Upper lobe of left lung (tissue), 4 donors: ENCODE data around the gene KLHL26.

Experiments
- POLR2A ChIP-seq, 4 donors: fragments of 450-650 bp; IDR thresholded peaks; one replicate each; pipeline ENCODE4 v1.5.1; 2016 to 2017; ENCODE audit warnings: antibody characterized with exemption in 4 of 4, mild to moderate bottlenecking in 2 of 4
- TF ChIP-seq, protein P1 (sequence below), 6 experiments: fragments of 450-650 bp in 4 of 6; fragments of 200-600 bp in 2 of 6; sonication (generic) in 2 of 6; IDR thresholded peaks; one replicate each; pipeline ENCODE4 v1.5.1; 2016 to 2019; ENCODE audit warnings: antibody characterized with exemption in 6 of 6

GRCh38 chr19:18658366-18658855, 21.6 kb downstream of the KLHL26 start:
- no peak for TF ChIP-seq POLR2A (IDR thresholded peaks at IDR 0.05)
- TF ChIP-seq, protein P1, sequence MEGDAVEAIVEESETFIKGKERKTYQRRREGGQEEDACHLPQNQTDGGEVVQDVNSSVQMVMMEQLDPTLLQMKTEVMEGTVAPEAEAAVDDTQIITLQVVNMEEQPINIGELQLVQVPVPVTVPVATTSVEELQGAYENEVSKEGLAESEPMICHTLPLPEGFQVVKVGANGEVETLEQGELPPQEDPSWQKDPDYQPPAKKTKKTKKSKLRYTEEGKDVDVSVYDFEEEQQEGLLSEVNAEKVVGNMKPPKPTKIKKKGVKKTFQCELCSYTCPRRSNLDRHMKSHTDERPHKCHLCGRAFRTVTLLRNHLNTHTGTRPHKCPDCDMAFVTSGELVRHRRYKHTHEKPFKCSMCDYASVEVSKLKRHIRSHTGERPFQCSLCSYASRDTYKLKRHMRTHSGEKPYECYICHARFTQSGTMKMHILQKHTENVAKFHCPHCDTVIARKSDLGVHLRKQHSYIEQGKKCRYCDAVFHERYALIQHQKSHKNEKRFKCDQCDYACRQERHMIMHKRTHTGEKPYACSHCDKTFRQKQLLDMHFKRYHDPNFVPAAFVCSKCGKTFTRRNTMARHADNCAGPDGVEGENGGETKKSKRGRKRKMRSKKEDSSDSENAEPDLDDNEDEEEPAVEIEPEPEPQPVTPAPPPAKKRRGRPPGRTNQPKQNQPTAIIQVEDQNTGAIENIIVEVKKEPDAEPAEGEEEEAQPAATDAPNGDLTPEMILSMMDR (IDR thresholded peaks at IDR 0.05): no peak
